Esophagus muscularis mucosa (tissue), 4 donors: ENCODE results near the gene NUDT3. TPM values are rescaled to one million over a fixed set of nuclear protein-coding genes. Genes with fewer than 3 reads are reported as not detected.

Source experiments
- DNase-seq: peaks from one replicate; pipeline ENCODE4 v3.0.0-alpha.2; 2017; ENCODE audit errors: extremely low spot score
- H3K27ac ChIP-seq, 4 donors: fragments of 200-600 bp; sonication (generic); replicated peaks in 1 of 4; 1 replicate in 3 of 4; 2 replicates in 1 of 4; pipeline ENCODE4 v1.5.1; 2016 to 2019; ENCODE audit warnings: mild to moderate bottlenecking in 1 of 4
- H3K27me3 ChIP-seq, 4 donors: fragments of 200-600 bp; sonication (generic); one replicate each; pipeline versions ENCODE4 v1.5.1 to v1.6.0; 2016 to 2019
- H3K36me3 ChIP-seq, 4 donors: fragments of 200-600 bp; sonication (generic); one replicate each; pipeline ENCODE4 v1.5.1; 2016 to 2019
- H3K4me1 ChIP-seq, 4 donors: fragments of 200-600 bp; sonication (generic); one replicate each; pipeline ENCODE4 v1.5.1; 2016 to 2019
- H3K4me3 ChIP-seq, 4 donors: fragments of 200-600 bp; sonication (generic); 1 replicate in 2 of 4; 2 replicates in 2 of 4; pipeline ENCODE4 v1.5.1; 2016 to 2019; ENCODE audit warnings: mild to moderate bottlenecking in 4 of 4, moderate library complexity in 1 of 4
- H3K9me3 ChIP-seq, 4 donors: fragments of 200-600 bp; sonication (generic); 1 replicate in 3 of 4; 2 replicates in 1 of 4; pipeline ENCODE4 v1.5.1; 2016 to 2019
- EP300 ChIP-seq: sonication (generic); formaldehyde crosslinking; IDR thresholded peaks from one replicate; pipeline ENCODE4 v1.6.1; 2017; ENCODE audit warnings: antibody characterized with exemption
- POLR2A ChIP-seq: fragments of 450-650 bp; IDR thresholded peaks from one replicate; pipeline ENCODE4 v1.6.1; 2017; ENCODE audit warnings: antibody characterized with exemption, moderate library complexity, mild to moderate bottlenecking, low read depth
- POLR2AphosphoS5 ChIP-seq, 2 donors: sonication (generic); formaldehyde crosslinking; IDR thresholded peaks; one replicate each; pipeline ENCODE4 v1.6.1; 2017; ENCODE audit warnings: antibody characterized with exemption in 2 of 2
- WGBS: methylation state at CpG from one replicate; pipeline ENCODE4 v1.1.5; 2018; 5-methylcytosine and 5-hydroxymethylcytosine counted together
- intact Hi-C: fragments of 100-400 bp; cut with DNase I; formaldehyde crosslinking; loops from one replicate; pipeline ENCODE4 v1.15.1; 2023
- total RNA-seq, 4 donors: library from RNA; depleted of rRNA; stranded (reverse); fragments of >200 nt; gene quantifications; one replicate each; pipeline versions ENCODE4 v1.1.0 to v1.2.1, GENCODE V29; 2016
- TF ChIP-seq, protein P1 (sequence below), 3 experiments: fragments of 200-600 bp in 2 of 3; fragments of 450-650 bp in 1 of 3; sonication (generic) in 2 of 3; IDR thresholded peaks; one replicate each; pipeline ENCODE4 v1.5.1; 2017 to 2019; ENCODE audit warnings: antibody characterized with exemption in 3 of 3, mild to moderate bottlenecking in 2 of 3, moderate library complexity in 1 of 3

The NUDT3 gene
- total RNA-seq, 4 donors from 2014 or later: 37.1 to 57.2 (median 47.4) TPM

DNA sequence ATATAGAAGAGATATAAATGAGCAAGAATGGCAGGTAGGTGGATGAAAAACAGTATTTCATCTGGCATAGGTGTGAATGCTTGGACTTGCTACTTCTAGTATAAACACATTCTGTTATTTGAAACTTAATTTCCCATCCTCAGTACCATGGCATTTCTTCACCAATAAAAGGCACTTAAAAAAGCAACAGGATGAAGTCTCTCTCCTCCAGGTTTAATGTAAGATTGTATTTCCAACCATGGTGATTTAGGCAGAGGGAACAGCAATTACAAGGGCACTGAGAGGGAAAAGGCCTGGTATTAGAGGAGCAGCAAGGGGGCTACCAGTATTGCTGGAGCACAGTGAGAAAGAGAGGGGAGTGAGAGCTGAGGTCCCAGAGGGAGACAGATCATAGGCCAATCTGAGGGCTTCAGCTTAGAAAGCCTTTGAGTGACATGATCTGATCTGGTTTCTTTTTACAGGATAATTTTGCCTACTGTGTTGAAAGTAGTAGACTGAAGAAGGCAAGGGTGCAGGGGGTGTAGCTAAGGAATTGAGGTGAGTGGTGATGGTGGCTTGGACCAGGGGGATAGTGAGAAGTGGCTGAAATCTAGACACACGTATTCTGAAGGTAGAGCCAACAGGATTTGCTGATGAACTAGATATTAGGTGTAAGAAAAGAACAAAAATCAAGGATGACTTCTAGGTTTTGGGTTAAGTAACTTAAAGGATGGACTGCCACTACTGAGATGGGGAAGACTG, 75.9 kb downstream of the NUDT3 start:
- Histone ChIP-seq H3K4me1 (peaks cover 35 to 43% (median 40%) of the 10 kb centered on the region in 4 donors), H3K27me3 (no peaks in the 10 kb centered on the region), H3K36me3 (no peaks in the 10 kb centered on the region), H3K9me3 (no peaks in the 10 kb centered on the region), H3K4me3 (no peak overlapping the region), H3K27ac (no peak overlapping the region)
- no peak for DNase-seq
- TF ChIP-seq, protein P1, sequence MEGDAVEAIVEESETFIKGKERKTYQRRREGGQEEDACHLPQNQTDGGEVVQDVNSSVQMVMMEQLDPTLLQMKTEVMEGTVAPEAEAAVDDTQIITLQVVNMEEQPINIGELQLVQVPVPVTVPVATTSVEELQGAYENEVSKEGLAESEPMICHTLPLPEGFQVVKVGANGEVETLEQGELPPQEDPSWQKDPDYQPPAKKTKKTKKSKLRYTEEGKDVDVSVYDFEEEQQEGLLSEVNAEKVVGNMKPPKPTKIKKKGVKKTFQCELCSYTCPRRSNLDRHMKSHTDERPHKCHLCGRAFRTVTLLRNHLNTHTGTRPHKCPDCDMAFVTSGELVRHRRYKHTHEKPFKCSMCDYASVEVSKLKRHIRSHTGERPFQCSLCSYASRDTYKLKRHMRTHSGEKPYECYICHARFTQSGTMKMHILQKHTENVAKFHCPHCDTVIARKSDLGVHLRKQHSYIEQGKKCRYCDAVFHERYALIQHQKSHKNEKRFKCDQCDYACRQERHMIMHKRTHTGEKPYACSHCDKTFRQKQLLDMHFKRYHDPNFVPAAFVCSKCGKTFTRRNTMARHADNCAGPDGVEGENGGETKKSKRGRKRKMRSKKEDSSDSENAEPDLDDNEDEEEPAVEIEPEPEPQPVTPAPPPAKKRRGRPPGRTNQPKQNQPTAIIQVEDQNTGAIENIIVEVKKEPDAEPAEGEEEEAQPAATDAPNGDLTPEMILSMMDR (IDR thresholded peaks at IDR 0.05): no peak
- TF ChIP-seq POLR2AphosphoS5 (IDR thresholded peaks at IDR 0.05) (no peak), POLR2A (no peak), EP300 (no peak)
- intact Hi-C loops: no loop called here
- WGBS: 88% methylated on average over 1 of the region's 1 CpG

DNA sequence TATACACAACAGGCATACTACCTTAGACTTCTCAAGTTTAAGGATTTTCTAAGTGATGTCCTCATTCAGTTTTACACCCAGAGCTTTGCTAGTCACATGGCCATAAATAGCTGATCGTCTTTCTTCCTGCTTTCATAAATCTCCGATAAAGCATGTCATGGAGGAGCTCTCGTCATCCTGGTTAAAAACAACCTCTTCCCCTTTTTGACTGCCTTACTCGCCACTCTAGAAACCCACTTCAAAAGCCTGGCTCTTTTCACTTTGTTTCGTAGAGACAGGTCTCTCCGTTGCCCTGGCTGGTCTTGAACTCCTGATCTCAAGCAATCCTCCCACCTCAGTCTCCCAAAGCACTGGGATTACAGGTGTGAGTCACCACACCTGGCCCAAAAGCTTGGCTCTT, 76.7 kb downstream of the NUDT3 start:
- Histone ChIP-seq H3K9me3 (no peaks in the 10 kb centered on the region), H3K27ac (no peak overlapping the region), H3K27me3 (no peaks in the 10 kb centered on the region), H3K36me3 (no peaks in the 10 kb centered on the region), H3K4me1 (peaks cover 35 to 41% (median 40%) of the 10 kb centered on the region in 4 donors), H3K4me3 (no peak overlapping the region)
- intact Hi-C loops: no loop called here
- TF ChIP-seq EP300: no peak
- no peak for TF ChIP-seq POLR2AphosphoS5 (IDR thresholded peaks at IDR 0.05)
- TF ChIP-seq, protein P1 (IDR thresholded peaks at IDR 0.05): no peak
- TF ChIP-seq POLR2A: no peak
- DNase-seq: no peak
- WGBS: 76% methylated on average over 6 of the region's 6 CpGs

DNA sequence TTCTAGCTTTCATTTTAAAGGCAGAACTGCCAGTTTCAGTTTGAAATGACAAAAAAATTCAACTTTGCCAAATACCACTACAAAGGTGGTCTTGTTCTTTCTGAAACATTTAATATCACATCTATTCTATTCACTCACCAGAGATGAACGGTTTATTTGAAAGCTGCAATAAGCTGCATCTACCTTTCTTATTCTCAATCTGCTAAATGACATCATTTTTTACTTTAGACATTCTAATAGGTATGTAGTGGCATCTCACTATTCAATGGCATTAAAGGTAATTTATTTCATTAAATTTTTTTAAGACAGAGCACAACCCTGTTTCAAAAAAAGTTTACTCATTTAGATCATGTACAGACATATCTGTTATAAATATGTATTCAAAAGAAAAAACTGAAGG, 77.2 kb downstream of the NUDT3 start:
- peaks cover 35 to 41% (median 40%) of the 10 kb centered on the region in 4 donors for H3K4me1 ChIP-seq
- H3K9me3 ChIP-seq: no peaks in the 10 kb centered on the region
- intact Hi-C loops: no loop called here
- no peaks in the 10 kb centered on the region for H3K27me3 ChIP-seq
- no peak overlapping the region for H3K4me3 ChIP-seq
- no peak for DNase-seq
- no peak overlapping the region for H3K27ac ChIP-seq
- H3K36me3 ChIP-seq: no peaks in the 10 kb centered on the region
- 86% methylated on average over 1 of the region's 1 CpG for WGBS
- no peak for TF ChIP-seq POLR2AphosphoS5 (IDR thresholded peaks at IDR 0.05)
- TF ChIP-seq, protein P1 (IDR thresholded peaks at IDR 0.05): no peak
- TF ChIP-seq EP300: no peak
- no peak for TF ChIP-seq POLR2A

DNA sequence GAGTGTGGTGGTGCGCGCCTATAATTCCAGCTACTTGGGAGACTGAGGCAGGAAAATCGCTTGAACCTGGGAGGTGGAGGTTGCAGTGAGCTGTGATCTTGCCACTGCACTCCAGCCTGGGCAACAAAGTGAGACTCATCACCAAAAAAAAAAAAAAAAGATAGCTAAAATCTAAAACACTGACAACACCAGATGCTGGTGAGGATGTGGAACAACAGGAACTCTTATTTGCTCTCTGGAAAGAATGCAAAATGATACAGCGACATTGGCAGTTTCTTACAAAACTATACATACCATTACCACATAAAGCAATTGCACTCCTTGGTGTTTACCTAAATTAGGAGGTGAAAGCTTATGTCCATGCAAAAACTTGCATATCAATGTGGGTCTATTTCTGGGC, 80.2 kb downstream of the NUDT3 start:
- H3K4me3 ChIP-seq: no peak overlapping the region
- H3K4me1 ChIP-seq: peaks cover 13 to 31% (median 21%) of the 10 kb centered on the region in 4 donors
- intact Hi-C loops: no loop called here
- TF ChIP-seq POLR2AphosphoS5 (IDR thresholded peaks at IDR 0.05) (no peak), POLR2A (no peak), EP300 (no peak)
- TF ChIP-seq, protein P1 (IDR thresholded peaks at IDR 0.05): no peak
- DNase-seq: no peak
- 100% methylated on average over 4 of the region's 4 CpGs for WGBS
- no peaks in the 10 kb centered on the region for H3K27me3 ChIP-seq
- no peaks in the 10 kb centered on the region for H3K36me3 ChIP-seq
- no peak overlapping the region for H3K27ac ChIP-seq
- no peaks in the 10 kb centered on the region for H3K9me3 ChIP-seq

DNA sequence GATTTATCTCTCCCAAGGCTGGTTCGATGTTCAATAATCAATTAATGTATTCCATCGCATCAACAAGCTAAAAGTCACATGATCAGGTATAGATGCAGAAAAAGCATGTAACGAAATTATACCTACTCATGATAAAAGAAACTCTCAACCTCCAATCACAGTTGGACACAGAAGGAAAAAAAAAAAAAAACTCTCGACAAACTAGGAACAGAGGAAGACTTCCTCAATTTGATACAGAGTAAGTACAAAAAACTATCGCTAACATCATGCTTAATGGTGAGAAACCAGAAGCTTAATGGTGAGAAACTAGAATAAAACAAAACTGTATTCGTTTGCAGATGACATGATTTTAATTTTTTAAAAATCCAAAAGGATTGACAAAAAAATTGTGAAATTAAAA, 81.7 kb downstream of the NUDT3 start:
- intact Hi-C loops: no loop called here
- 89% methylated on average over 6 of the region's 6 CpGs for WGBS

More for the DNA sequence above, 81.7 kb downstream of the NUDT3 start:
- TF ChIP-seq POLR2A: no peak
- Histone ChIP-seq H3K9me3 (no peaks in the 10 kb centered on the region), H3K27ac (no peak overlapping the region), H3K4me1 (peaks cover 17 to 30% (median 22%) of the 10 kb centered on the region in 4 donors), H3K4me3 (no peak overlapping the region), H3K27me3 (no peaks in the 10 kb centered on the region), H3K36me3 (no peaks in the 10 kb centered on the region)
- no peak for DNase-seq
